Stimulated activated CD8-positive, alpha-beta memory T cell treated with anti-CD3 and anti-CD28 coated beads, Interleukin-12 subunit alpha, Interleukin-12 subunit beta, amount 100 ng/mL, for 1 hour (primary cell): ENCODE measurements around the gene DCAKD.
"Not testable (repeated sequence)": the region's sequence is repeated elsewhere in the genome, so short reads cannot be mapped to it uniquely, and the experiment has no call there.

Source experiments
- DNase-seq: peaks from one replicate; pipeline ENCODE4 v3.0.0-alpha.2; 2020; ENCODE audit warnings: low read depth

The DCAKD gene

GRCh38 chr17:45067637-45068036 lies 16.2 kb upstream of the DCAKD start:
- DNase-seq: no peak

GRCh38 chr17:45063198-45063597 lies 11.8 kb upstream of the DCAKD start:
- no peak for DNase-seq

GRCh38 chr17:45061606-45062205 lies 10.3 kb upstream of the DCAKD start:
- no peak for DNase-seq

- peak; percentile 87 for DNase-seq
Measured at GRCh38 chr17:45060797-45061605, 9.6 kb upstream of the DCAKD start, which contains the start of gene NMT1. TSS of gene NMT1 (plus strand) at chr17:45061317. CDS start at chr17:45061330, 13 bp downstream.

GRCh38 chr17:45060382-45060796 lies 9.0 kb upstream of the DCAKD start:
- DNase-seq: no peak

- DNase-seq: no peak
Measured at GRCh38 chr17:45052052-45052772, 780 bp upstream of the DCAKD start.

- not testable (repeated sequence) for DNase-seq
Measured at GRCh38 chr17:45051720-45052051, 254 bp upstream of the DCAKD start.

- no peak for DNase-seq
Measured at GRCh38 chr17:45050481-45051059, 862 bp downstream of the DCAKD start.

- DNase-seq: no peak
Measured at GRCh38 chr17:45048795-45049563, 2.5 kb downstream of the DCAKD start.

GRCh38 chr17:45046537-45047125 lies 4.8 kb downstream of the DCAKD start:
- no peak for DNase-seq

GRCh38 chr17:45043813-45044540 lies 7.5 kb downstream of the DCAKD start:
- no peak for DNase-seq

GRCh38 chr17:45042346-45043120 lies 8.9 kb downstream of the DCAKD start:
- no peak for DNase-seq

GRCh38 chr17:45040459-45040858 lies 11.0 kb downstream of the DCAKD start:
- no peak for DNase-seq

GRCh38 chr17:45038728-45039634 lies 12.5 kb downstream of the DCAKD start:
- DNase-seq: no peak

- no peak for DNase-seq
Measured at GRCh38 chr17:45036691-45037090, 14.7 kb downstream of the DCAKD start.

- DNase-seq: no peak
Measured at GRCh38 chr17:45035848-45036247, 15.6 kb downstream of the DCAKD start.

- no peak for DNase-seq
Measured at GRCh38 chr17:45034599-45034998, 16.8 kb downstream of the DCAKD start.

- no peak for DNase-seq
Measured at GRCh38 chr17:45032174-45032541, 19.3 kb downstream of the DCAKD start.
